OCI-LY3 (cell line): Measurements from ENCODE around the gene LAMA4.

Source experiments
- EZH2phosphoT487 ChIP-seq: fragments of 200-600 bp; shearing (Covaris generic); IDR thresholded peaks from 2 replicates; pipeline ENCODE4 v1.6.1; 2018; ENCODE audit warnings: antibody characterized with exemption, mixed run types, low read depth
- TF ChIP-seq, protein P1 (sequence below): fragments of 200-600, 300-600 bp; sonication (generic); IDR thresholded peaks from 2 replicates; pipeline ENCODE4 v1.5.1; 2014; ENCODE audit warnings: antibody characterized with exemption, low read length, low read depth

GRCh38 chr6:112231594-112232060 lies 22.7 kb downstream of the LAMA4 start:
- TF ChIP-seq, protein P1, sequence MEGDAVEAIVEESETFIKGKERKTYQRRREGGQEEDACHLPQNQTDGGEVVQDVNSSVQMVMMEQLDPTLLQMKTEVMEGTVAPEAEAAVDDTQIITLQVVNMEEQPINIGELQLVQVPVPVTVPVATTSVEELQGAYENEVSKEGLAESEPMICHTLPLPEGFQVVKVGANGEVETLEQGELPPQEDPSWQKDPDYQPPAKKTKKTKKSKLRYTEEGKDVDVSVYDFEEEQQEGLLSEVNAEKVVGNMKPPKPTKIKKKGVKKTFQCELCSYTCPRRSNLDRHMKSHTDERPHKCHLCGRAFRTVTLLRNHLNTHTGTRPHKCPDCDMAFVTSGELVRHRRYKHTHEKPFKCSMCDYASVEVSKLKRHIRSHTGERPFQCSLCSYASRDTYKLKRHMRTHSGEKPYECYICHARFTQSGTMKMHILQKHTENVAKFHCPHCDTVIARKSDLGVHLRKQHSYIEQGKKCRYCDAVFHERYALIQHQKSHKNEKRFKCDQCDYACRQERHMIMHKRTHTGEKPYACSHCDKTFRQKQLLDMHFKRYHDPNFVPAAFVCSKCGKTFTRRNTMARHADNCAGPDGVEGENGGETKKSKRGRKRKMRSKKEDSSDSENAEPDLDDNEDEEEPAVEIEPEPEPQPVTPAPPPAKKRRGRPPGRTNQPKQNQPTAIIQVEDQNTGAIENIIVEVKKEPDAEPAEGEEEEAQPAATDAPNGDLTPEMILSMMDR = no peak
- TF ChIP-seq EZH2phosphoT487 = no peak
